ENCODE results near the gene ARHGAP42. TPM values are rescaled to one million over a fixed set of nuclear protein-coding genes. Genes with fewer than 3 reads are reported as not detected.

The ARHGAP42 gene
- total and polyA plus RNA-seq, 4 donors = 3.8 to 17.2 (median 12.0) TPM

- TF ChIP-seq ATF3 (IDR thresholded peaks at IDR 0.05) = no peak
- no peak for TF ChIP-seq RXRA (IDR thresholded peaks at IDR 0.05)
- no peak for TF ChIP-seq JUND (IDR thresholded peaks at IDR 0.05)
- no peak for TF ChIP-seq REST (IDR thresholded peaks at IDR 0.05)
Measured at GRCh38 chr11:100940111-100940510, 253.0 kb downstream of the ARHGAP42 start (continued).

GRCh38 chr11:100941033-100941432 is 253.9 kb downstream of the ARHGAP42 start:
- H3K27me3 ChIP-seq (ENCODE audit: control insufficient read depth in 4 of 4, insufficient read depth in 4 of 4, low read length in 3 of 4) = no peaks in the 10 kb centered on the region
- H3K36me3 ChIP-seq (ENCODE audit: control insufficient read depth in 4 of 4, insufficient read depth in 3 of 4, low read depth in 1 of 4, low read length in 3 of 4) = peaks cover 0 to 2% (median under 1%) of the 10 kb centered on the region in 4 donors
- H3K27ac ChIP-seq (ENCODE audit: low read depth in 1 of 2, low read length in 2 of 2) = no peak overlapping the region
- TF ChIP-seq ATF3 (IDR thresholded peaks at IDR 0.05) (no peak), HNF4G (IDR thresholded peaks at IDR 0.05) (no peak), FOXA1 (IDR thresholded peaks at IDR 0.05) (no peak), RXRA (IDR thresholded peaks at IDR 0.05) (no peak), MAX (IDR thresholded peaks at IDR 0.05) (no peak), EGR1 (IDR thresholded peaks at IDR 0.05; ENCODE audit: low read depth in 2 of 2) (no peak), SP1 (IDR thresholded peaks at IDR 0.05) (no peak), YY1 (IDR thresholded peaks at IDR 0.05) (no peak), ZBTB33 (IDR thresholded peaks at IDR 0.05) (no peak), JUND (IDR thresholded peaks at IDR 0.05) (no peak), NR2F2 (IDR thresholded peaks at IDR 0.05) (no peak)
- H3K4me1 ChIP-seq (ENCODE audit: control insufficient read depth in 4 of 4, insufficient read depth in 4 of 4, low read length in 3 of 4) = peaks cover 0 to 3% (median 0%) of the 10 kb centered on the region in 4 donors
- H3K4me3 ChIP-seq (ENCODE audit: low read depth in 1 of 3, low read length in 3 of 3) = no peak overlapping the region
- 98% methylated on average over 2 of the region's 2 CpGs for WGBS
- H3K9me3 ChIP-seq (ENCODE audit: control insufficient read depth in 4 of 4, low read length in 3 of 4) = no peaks in the 10 kb centered on the region
- no peak overlapping the region for H3K9ac ChIP-seq (ENCODE audit: low read depth in 1 of 2, low read length in 2 of 2)
- no peak for DNase-seq (ENCODE audit: low spot score)

GRCh38 chr11:100942016-100942415 is 254.9 kb downstream of the ARHGAP42 start:
- Histone ChIP-seq H3K4me1 (ENCODE audit: control insufficient read depth in 4 of 4, insufficient read depth in 4 of 4, low read length in 3 of 4) (peaks cover 0 to 3% (median 0%) of the 10 kb centered on the region in 4 donors), H3K9ac (ENCODE audit: low read depth in 1 of 2, low read length in 2 of 2) (no peak overlapping the region), H3K9me3 (ENCODE audit: control insufficient read depth in 4 of 4, low read length in 3 of 4) (no peaks in the 10 kb centered on the region), H3K27me3 (ENCODE audit: control insufficient read depth in 4 of 4, insufficient read depth in 4 of 4, low read length in 3 of 4) (no peaks in the 10 kb centered on the region), H3K27ac (ENCODE audit: low read depth in 1 of 2, low read length in 2 of 2) (no peak overlapping the region), H3K36me3 (ENCODE audit: control insufficient read depth in 4 of 4, insufficient read depth in 3 of 4, low read depth in 1 of 4, low read length in 3 of 4) (peaks cover 0 to 2% (median 0%) of the 10 kb centered on the region in 4 donors), H3K4me3 (ENCODE audit: low read depth in 1 of 3, low read length in 3 of 3) (no peak overlapping the region)
- no peak for DNase-seq (ENCODE audit: low spot score)
- WGBS = 45% methylated on average over 4 of the region's 4 CpGs
- TF ChIP-seq ATF3 (IDR thresholded peaks at IDR 0.05) (no peak), SP1 (IDR thresholded peaks at IDR 0.05) (no peak), RAD21 (IDR thresholded peaks at IDR 0.05) (no peak), MAX (IDR thresholded peaks at IDR 0.05) (no peak), ZBTB33 (IDR thresholded peaks at IDR 0.05) (no peak), YY1 (IDR thresholded peaks at IDR 0.05) (no peak), GABPA (IDR thresholded peaks at IDR 0.05 in 1 of 2, conservative IDR thresholded peaks at IDR 0.05 in 1 of 2) (no peak), REST (IDR thresholded peaks at IDR 0.05) (no peak)

Data from liver (tissue), 9 donors.